ENCODE results near the gene CDH22.

DNA sequence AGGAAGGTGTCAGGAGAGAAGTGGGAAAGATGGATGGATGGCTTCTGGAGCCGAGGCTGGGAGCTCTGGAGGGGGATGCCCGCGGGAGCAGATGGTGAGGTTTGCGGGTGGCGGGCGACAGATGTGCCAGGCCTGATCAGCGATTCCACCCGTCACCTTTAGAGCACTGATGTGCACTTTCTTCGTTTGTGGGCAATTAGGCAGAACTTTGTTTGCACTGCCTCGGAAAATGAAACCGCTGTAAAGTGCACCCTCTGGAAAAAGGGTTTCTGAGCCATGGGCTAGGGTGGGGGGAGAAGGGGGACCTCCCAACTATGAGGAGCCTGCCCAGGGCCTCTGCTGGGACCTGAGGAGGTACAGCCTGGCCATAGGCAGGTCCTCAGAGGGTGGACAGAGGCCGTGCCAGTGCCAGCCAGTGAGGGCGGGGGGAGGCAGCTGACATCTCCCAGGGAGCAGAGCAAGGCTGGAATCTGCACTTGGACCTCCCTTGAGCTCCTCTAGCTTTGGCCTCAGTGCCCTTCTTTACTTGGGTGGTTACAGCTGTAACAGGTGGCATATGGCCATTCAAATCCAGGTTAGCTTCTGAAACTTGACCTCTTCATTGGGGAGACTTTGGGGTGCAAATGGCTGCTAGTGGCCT is 131.4 kb downstream of the CDH22 start:
- TF ChIP-seq, protein P1, sequence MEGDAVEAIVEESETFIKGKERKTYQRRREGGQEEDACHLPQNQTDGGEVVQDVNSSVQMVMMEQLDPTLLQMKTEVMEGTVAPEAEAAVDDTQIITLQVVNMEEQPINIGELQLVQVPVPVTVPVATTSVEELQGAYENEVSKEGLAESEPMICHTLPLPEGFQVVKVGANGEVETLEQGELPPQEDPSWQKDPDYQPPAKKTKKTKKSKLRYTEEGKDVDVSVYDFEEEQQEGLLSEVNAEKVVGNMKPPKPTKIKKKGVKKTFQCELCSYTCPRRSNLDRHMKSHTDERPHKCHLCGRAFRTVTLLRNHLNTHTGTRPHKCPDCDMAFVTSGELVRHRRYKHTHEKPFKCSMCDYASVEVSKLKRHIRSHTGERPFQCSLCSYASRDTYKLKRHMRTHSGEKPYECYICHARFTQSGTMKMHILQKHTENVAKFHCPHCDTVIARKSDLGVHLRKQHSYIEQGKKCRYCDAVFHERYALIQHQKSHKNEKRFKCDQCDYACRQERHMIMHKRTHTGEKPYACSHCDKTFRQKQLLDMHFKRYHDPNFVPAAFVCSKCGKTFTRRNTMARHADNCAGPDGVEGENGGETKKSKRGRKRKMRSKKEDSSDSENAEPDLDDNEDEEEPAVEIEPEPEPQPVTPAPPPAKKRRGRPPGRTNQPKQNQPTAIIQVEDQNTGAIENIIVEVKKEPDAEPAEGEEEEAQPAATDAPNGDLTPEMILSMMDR (IDR thresholded peaks at IDR 0.05): no peak
- no peak for TF ChIP-seq EZH2 (IDR thresholded peaks at IDR 0.05)
